Gastroesophageal sphincter (tissue), 4 donors: Measurements from ENCODE around the gene LUC7L2. TPM values are rescaled to one million over a fixed set of nuclear protein-coding genes. Genes with fewer than 3 reads are reported as not detected.

Source experiments
- ATAC-seq: fragments of 150-250 bp; one replicate; pipeline ENCODE4 v1.9.1; 2016; ENCODE audit warnings: mild to moderate bottlenecking, moderate library complexity
- H3K27ac ChIP-seq, 4 donors: fragments of 200-600 bp; sonication (generic) in 3 of 4; 1 replicate in 3 of 4; 2 replicates in 1 of 4; pipeline ENCODE4 v1.5.1; 2016 to 2019
- H3K27me3 ChIP-seq: fragments of 200-600 bp; sonication (generic); one replicate; pipeline ENCODE4 v1.5.1; 2019
- H3K36me3 ChIP-seq, 2 donors: fragments of 200-600 bp; sonication (generic); one replicate each; pipeline ENCODE4 v1.5.1; 2019; ENCODE audit warnings: control low read depth in 1 of 2
- H3K4me1 ChIP-seq, 3 donors: fragments of 200-600 bp; sonication (generic); 1 replicate in 2 of 3; 2 replicates in 1 of 3; pipeline ENCODE4 v1.5.1; 2016 to 2019; ENCODE audit warnings: control low read depth in 2 of 3
- H3K4me3 ChIP-seq, 2 donors: fragments of 200-600 bp; sonication (generic); one replicate each; pipeline ENCODE4 v1.5.1; 2019; ENCODE audit warnings: mild to moderate bottlenecking in 1 of 2, moderate library complexity in 1 of 2
- H3K9me3 ChIP-seq, 3 donors: fragments of 200-600 bp; sonication (generic); one replicate each; pipeline ENCODE4 v1.5.1; 2017 to 2019; ENCODE audit warnings: control low read depth in 2 of 3
- EP300 ChIP-seq: sonication (generic); formaldehyde crosslinking; IDR thresholded peaks from one replicate; pipeline ENCODE4 v1.6.1; 2017; ENCODE audit warnings: antibody characterized with exemption, mild to moderate bottlenecking
- POLR2A ChIP-seq, 2 donors: fragments of 450-650 bp; IDR thresholded peaks; one replicate each; pipeline ENCODE4 v1.6.1; 2017; ENCODE audit warnings: antibody characterized with exemption in 2 of 2, mild to moderate bottlenecking in 2 of 2, moderate library complexity in 1 of 2
- POLR2AphosphoS5 ChIP-seq: sonication (generic); formaldehyde crosslinking; IDR thresholded peaks from one replicate; pipeline ENCODE4 v1.6.1; 2017; ENCODE audit warnings: antibody characterized with exemption
- WGBS, 2 donors: methylation state at CpG; one replicate each; pipeline ENCODE4 v1.1.5; 2018; ENCODE audit warnings: low coverage in 1 of 2; 5-methylcytosine and 5-hydroxymethylcytosine counted together
- total RNA-seq, 4 donors: library from RNA; depleted of rRNA; stranded (reverse); fragments of >200 nt; gene quantifications; one replicate each; pipeline ENCODE4 v1.1.0, GENCODE V29; 2016
- TF ChIP-seq, protein P1 (sequence below), 4 experiments: fragments of 200-600 bp in 2 of 4; fragments of 450-650 bp in 2 of 4; sonication (generic) in 1 of 4; IDR thresholded peaks; one replicate each; pipeline ENCODE4 v1.5.1; 2017 to 2019; ENCODE audit warnings: antibody characterized with exemption in 4 of 4, mild to moderate bottlenecking in 2 of 4, moderate library complexity in 2 of 4

LUC7L2 gene
- total RNA-seq, 4 donors from 2014 or later: 61.5 to 106 (median 72.6) TPM

DNA sequence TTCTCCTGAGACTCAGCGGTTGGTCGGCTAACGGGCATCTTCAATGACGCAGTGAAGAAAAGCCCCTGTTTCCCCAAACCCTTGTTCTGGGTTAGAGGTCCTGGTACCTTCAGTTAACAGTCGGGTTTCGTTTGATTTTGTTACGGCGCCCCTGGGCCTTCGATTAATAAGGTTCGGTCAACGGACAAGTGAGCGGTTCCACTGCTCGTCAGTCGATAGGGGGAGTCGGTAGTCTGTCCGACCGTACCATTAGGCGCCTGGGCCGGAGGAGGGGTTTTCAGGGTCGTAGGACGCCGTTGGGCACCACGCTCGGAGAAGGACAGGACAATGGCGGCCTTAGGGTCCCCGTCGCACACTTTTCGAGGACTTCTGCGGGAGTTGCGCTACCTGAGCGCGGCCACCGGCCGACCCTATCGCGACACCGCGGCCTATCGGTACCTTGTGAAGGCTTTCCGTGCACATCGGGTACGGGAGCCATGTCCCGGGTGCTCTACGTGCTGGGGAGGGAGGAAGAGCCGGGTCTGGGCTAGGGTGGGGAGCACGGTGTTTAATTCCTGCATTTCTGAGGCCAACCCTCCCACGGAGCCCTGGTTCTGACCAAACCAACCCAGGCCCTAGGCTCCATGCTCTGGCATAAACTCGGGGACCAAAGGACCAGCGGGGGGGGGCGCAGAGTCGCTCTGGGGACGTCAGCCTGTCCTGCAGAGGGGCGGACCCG is 18.5 kb upstream of the LUC7L2 start, which contains the start of gene FMC1:
FMC1 (plus strand) TSS at position 280 of the 718 bp plus-strand sequence; CDS start at position 328, 48 bp downstream.
- peak within 1 kb of the TSS; percentile 70 to 84 for H3K4me3 ChIP-seq
- ATAC-seq: peak; percentile 81
- WGBS, 2 donors: 0% methylated on average over 11 to 12 of the region's 54 CpGs
- peak within 1 kb of the TSS; percentile 96 to 100 (median 100) for H3K27ac ChIP-seq
- peaks cover 0 to 15% of the 10 kb centered on the region in 2 donors for H3K36me3 ChIP-seq
- peaks cover 0 to 5% (median 0%) of the 10 kb centered on the region in 3 donors for H3K9me3 ChIP-seq
- TF ChIP-seq POLR2AphosphoS5 (peak; percentile 62), EP300 (no peak), POLR2A (IDR thresholded peaks at IDR 0.05) (peak in 1 of 2 donors; percentile 66)
- TF ChIP-seq, protein P1, sequence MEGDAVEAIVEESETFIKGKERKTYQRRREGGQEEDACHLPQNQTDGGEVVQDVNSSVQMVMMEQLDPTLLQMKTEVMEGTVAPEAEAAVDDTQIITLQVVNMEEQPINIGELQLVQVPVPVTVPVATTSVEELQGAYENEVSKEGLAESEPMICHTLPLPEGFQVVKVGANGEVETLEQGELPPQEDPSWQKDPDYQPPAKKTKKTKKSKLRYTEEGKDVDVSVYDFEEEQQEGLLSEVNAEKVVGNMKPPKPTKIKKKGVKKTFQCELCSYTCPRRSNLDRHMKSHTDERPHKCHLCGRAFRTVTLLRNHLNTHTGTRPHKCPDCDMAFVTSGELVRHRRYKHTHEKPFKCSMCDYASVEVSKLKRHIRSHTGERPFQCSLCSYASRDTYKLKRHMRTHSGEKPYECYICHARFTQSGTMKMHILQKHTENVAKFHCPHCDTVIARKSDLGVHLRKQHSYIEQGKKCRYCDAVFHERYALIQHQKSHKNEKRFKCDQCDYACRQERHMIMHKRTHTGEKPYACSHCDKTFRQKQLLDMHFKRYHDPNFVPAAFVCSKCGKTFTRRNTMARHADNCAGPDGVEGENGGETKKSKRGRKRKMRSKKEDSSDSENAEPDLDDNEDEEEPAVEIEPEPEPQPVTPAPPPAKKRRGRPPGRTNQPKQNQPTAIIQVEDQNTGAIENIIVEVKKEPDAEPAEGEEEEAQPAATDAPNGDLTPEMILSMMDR (IDR thresholded peaks at IDR 0.05): peak; percentile 23 to 68 (median 52)
- H3K27me3 ChIP-seq: no peaks in the 10 kb centered on the region
- H3K4me1 ChIP-seq: peaks cover 0 to 18% (median 6%) of the 10 kb centered on the region in 3 donors

DNA sequence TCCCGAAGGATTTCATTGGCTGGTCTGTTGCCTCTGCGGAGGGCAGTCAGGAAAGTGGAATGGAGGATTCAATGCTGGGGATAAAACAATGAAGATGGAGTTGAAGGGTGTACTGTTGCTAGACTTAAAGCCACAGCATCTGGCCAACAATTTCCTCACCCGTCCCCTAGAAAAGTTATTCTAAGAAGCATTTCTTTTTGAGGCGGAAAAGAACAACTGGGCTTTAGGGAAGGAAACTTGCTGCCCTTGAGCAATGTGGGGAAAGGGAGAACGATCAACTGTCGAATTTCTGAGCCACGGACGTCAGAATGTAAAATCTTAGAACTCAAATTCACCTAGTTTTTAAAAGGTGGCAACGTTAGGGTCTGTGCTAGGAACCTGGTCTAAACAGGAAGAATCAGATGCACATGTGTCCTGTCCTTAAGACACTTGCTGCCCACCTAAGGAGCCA is 17.9 kb upstream of the LUC7L2 start:
- H3K27ac ChIP-seq: peak overlapping the region; percentile 96 to 100 (median 100)

DNA sequence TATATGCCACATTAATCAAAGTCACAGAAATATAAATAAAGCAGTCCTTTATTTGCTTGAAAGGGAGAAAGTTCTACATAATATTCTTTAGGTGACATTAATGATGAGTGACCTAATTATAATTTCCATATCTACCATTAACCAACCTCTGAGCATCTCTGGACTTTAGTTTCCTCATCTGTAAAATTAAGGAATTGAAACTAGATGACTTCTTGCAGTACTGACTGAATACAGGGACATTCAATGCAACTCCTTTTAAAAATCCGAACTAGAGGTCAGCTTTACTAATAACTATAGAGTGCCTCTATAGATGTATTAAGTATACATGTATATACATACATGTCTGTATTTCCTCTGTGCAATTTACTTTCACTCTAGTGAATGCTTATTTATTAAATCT is 14.7 kb upstream of the LUC7L2 start:
- Histone ChIP-seq H3K4me1 (peaks cover 0 to 18% (median 6%) of the 10 kb centered on the region in 3 donors), H3K4me3 (no peak overlapping the region), H3K27ac (no peak overlapping the region), H3K27me3 (no peaks in the 10 kb centered on the region), H3K9me3 (no peaks in the 10 kb centered on the region), H3K36me3 (peaks cover 0 to 51% of the 10 kb centered on the region in 2 donors)
- ATAC-seq: no peak
- 95 to 100% methylated on average over 1 of the region's 1 CpG for whole genome bisulfite sequencing, 2 donors
- no peak for TF ChIP-seq POLR2A (IDR thresholded peaks at IDR 0.05)
- TF ChIP-seq EP300: no peak
- TF ChIP-seq POLR2AphosphoS5: no peak
- TF ChIP-seq, protein P1 (IDR thresholded peaks at IDR 0.05): no peak

More for the DNA sequence above, 17.9 kb upstream of the LUC7L2 start:
- H3K36me3 ChIP-seq: peaks cover 0 to 20% of the 10 kb centered on the region in 2 donors
- 0 to 2% methylated on average over 8 to 9 of the region's 9 CpGs for WGBS, 2 donors
- no peak for ATAC-seq
- H3K9me3 ChIP-seq: peaks cover 0 to 5% (median 0%) of the 10 kb centered on the region in 3 donors
- no peaks in the 10 kb centered on the region for H3K27me3 ChIP-seq
- H3K4me1 ChIP-seq: peaks cover 0 to 18% (median 6%) of the 10 kb centered on the region in 3 donors
- H3K4me3 ChIP-seq: peak overlapping the region; percentile 70 to 84
- no peak for TF ChIP-seq EP300
- peak in 1 of 2 donors; percentile 62 for TF ChIP-seq POLR2A (IDR thresholded peaks at IDR 0.05)
- TF ChIP-seq, protein P1 (IDR thresholded peaks at IDR 0.05): no peak
- peak; percentile 84 for TF ChIP-seq POLR2AphosphoS5

DNA sequence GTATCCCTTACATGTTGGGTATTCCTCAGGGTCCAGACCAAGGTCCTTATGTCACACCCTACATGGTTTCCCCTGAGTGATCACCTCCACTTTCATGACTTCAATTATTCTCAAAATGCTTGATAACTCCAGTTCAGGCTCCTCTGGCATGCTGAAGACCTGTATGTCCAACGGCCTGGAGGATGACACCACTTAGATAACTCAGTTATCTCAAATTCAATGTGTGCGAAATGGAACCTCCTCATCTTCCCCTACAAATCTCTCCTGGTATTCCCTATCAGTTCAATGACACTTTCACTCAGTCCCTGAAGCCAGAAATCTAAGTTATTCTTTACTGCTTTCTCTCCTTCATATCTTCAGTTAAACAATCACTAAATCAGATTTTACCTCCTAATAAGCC is 8.7 kb upstream of the LUC7L2 start:
- peaks cover 0 to 52% of the 10 kb centered on the region in 2 donors for H3K36me3 ChIP-seq
- H3K9me3 ChIP-seq: no peaks in the 10 kb centered on the region
- no peaks in the 10 kb centered on the region for H3K4me1 ChIP-seq
- no peak overlapping the region for H3K27ac ChIP-seq
- H3K4me3 ChIP-seq: no peak overlapping the region
- ATAC-seq: no peak
- H3K27me3 ChIP-seq: no peaks in the 10 kb centered on the region
- 92 to 100% methylated on average over 2 of the region's 2 CpGs for WGBS, 2 donors
- no peak for TF ChIP-seq POLR2AphosphoS5
- no peak for TF ChIP-seq POLR2A (IDR thresholded peaks at IDR 0.05)
- TF ChIP-seq EP300: no peak
- TF ChIP-seq, protein P1 (IDR thresholded peaks at IDR 0.05): no peak
